GM19043 (cell line): Measurements from ENCODE around the gene NUDT8.
"Not testable (repeated sequence)": the region's sequence is repeated elsewhere in the genome, so short reads cannot be mapped to it uniquely, and the experiment has no call there.

Experiments used
- ATAC-seq: cut with Tn5 transposase; IDR thresholded peaks from one replicate; pipeline ENCODE4 v1.9.1; 2021; ENCODE audit warnings: low read depth; ENCODE audit not compliant: unreplicated experiment

Gene NUDT8

DNA sequence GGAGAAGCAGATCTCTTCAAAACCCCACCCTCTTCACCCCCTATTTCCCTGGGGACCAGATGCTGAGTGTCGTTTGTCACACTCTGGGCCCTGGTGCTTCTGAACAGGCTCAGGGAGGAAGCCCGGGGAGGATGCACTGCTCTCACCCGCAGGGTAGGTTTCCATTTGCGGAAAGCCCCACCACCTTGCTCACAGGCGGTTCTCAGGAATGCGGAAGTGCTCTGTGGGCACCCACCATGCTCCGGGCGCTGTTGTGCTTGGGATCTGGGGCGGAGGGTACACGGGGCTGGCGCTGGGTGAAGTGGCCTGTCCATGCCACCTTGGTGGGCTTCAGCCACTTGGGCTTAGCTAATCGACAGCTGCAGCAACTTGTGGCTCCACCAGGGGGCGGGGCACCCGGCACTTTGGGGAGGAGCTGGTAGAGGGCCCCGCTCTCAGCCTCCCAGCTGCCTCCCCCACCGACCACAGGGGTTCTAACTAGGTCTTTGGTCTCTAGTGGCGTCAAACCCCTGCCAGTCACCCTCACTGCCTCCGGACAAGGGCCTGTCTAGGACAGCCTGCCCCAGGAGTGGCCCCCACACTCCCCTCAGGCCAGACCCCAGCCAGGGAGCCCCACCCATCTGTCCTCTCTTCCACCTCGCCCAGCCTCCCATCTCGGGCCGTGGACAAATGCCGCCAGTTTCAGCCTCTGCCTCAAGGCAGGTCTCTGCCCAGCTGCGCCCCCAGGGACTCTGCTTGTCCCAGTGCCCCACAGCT is 15.6 kb downstream of the NUDT8 start:
- peak; percentile 85 for ATAC-seq

DNA sequence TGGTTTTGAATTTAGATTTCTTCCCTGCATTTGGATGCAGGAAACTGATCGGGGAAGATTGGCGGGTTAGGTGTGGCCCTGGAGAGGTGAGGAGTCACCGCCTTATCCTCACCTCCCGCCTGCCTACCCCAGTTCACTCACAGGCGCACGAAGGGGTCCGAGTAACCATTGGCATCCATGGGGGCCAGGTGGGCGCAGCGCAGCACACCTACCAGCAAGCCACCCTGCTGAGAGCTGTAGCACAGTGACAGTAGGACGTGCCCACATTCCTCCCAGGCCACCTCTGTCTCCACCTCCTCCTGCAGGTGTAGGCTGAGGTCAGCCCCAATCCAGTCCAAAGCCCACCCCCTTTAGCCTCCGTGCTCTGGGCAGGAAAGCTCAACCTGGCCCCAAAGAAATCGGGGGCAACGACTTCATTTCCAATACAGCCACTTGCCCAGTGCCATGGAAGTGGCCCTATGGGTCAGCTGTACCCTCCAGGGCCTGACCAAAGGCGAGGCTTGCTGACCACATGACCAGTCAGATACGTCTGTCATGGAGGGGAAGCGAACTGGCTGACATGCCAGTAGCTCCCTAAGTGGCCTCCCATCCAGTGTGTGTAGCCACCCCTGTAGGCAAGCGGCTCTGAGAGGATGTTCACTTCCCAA is 16.3 kb downstream of the NUDT8 start:
- no peak for ATAC-seq

DNA sequence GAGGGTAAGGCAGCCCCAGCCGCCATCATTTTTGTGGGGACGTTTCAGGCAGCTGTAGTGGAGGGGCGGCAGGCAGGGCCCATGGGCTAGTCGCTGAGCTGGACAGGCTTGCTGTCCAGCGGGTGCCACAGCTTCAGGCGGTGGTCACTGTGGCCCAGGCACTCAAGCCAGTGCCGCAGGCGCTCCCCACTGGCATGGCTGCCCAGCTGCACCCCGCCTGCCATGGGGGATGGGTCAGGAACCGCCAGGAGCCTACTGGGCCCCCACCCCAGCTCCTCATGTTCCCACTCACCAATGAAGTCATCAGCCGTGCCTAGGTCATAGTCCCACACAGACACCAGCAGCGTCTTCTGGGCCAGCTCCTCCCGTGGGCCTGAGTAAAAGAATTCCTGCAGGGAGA is 17.0 kb downstream of the NUDT8 start:
- no peak for ATAC-seq

DNA sequence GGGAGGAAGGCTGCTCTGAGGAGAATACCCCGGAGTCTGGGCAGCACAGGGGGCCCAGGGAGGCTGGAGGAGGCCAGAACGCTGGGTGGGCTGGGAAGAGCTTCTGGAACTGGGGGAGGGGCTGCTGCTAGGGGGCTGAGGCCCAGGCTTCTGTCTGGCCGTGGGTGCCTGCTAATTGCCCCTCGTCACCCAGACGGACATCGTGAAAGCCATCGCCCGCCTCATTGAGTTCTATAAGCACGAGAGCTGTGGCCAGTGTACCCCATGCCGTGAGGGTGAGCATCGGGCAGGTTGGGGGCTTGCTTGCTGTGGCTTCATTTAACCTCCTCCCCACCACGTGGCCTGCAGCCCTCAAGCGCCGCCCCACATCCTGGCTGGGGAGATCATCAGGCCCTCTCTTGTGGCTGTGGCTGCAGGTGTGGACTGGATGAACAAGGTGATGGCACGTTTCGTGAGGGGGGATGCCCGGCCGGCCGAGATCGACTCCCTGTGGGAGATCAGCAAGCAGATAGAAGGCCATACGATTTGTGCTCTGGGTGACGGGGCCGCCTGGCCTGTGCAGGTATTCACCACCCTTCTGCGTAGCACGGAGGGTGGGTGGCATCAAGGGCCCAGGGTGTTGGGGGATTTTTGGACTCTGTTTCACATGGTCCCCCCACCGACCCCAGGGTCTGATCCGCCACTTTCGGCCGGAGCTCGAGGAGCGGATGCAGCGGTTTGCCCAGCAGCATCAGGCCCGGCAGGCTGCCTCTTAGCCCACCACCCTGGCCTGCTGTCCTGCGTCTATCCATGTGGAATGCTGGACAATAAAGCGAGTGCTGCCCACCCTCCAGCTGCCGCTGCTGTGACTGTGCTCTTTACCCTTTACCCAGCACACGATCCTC is 17.8 kb downstream of the NUDT8 start:
- ATAC-seq = no peak

DNA sequence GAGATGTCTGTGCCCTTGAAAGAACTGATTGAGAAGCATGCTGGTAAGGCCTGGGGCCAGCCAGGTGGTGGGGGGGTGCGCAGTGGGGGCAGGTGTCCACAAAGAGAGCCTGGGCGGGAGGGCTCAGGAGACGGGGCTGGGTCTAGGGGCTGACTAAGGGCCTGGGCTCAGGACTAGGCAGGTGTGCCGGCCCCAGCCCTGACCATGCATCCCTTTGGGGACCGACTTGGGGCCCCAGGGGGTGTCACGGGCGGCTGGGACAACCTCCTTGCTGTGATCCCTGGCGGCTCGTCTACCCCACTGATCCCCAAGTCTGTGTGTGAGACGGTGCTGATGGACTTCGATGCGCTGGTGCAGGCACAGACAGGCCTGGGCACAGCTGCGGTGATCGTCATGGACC is 18.6 kb downstream of the NUDT8 start:
- no peak for ATAC-seq

DNA sequence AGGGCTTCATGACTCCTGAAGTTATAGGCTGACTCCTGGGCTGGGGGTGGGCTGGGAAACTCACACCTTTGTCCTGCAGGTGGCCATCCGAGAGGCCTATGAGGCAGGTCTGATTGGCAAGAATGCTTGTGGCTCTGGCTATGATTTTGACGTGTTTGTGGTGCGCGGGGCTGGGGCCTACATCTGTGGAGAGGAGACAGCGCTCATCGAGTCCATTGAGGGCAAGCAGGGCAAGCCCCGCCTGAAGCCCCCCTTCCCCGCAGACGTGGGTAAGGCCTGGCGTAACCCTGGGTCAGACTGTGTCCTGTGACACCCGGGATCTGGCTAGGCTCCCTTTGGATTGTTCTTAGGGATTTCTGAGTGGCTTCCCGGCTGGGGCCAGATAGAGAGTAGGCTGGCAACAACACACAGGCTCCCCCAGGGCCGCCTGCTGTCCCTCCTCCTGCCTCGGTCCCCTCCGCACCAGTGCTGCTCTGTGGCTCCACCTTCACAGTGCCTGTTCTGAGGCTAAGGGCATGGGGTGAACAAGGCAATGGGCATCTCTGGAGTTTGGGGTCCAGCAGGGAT is 19.4 kb downstream of the NUDT8 start:
- ATAC-seq = no peak

DNA sequence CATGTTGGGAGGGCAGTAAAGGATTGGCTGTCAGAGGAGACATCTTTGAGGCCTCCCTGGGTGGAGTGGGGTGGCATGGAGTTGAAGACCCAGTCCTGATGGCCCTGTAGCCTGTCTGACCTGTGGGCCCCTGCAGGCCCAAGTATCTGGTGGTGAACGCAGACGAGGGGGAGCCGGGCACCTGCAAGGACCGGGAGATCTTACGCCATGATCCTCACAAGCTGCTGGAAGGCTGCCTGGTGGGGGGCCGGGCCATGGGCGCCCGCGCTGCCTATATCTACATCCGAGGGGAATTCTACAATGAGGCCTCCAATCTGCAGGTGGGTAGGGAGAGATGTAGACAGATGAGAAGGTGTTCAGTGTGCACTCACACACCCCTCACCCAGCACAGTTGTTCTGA is 20.4 kb downstream of the NUDT8 start:
- ATAC-seq = no peak

DNA sequence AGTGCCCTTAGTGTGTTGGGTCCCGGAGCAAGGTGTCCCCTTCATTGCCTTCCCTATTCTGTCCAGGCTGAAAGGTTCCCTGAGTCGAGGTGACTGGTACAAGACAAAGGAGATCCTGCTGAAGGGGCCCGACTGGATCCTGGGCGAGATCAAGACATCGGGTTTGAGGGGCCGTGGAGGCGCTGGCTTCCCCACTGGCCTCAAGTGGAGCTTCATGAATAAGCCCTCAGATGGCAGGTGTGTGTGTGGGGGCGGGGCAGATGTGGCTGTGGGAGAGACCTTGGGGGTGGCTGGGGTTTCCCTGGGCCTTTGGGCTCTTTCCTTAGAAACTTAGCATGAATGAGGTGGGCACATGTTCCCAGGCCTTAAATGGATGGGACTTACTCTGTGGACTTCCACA is 21.3 kb downstream of the NUDT8 start:
- ATAC-seq = no peak

DNA sequence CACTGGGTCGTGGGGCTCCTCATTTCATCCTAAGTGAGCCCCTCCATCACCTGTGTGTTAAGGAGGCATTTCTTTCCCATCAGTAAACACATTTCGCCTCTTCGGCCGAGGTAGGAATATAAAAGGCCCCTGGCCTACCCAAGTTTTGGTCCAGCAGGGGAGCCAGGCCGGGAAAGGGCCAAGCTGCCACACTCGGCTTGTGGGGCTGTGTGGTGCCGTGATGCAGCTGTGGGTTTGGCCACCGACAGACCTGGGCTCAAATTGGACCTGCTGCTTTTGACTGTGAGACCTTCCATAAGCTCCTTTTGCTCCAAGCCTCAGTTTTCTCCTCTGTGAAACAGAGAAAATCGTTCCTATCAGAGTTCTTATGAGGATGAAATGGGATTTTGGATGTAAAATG is 22.2 kb downstream of the NUDT8 start:
- no peak for ATAC-seq

DNA sequence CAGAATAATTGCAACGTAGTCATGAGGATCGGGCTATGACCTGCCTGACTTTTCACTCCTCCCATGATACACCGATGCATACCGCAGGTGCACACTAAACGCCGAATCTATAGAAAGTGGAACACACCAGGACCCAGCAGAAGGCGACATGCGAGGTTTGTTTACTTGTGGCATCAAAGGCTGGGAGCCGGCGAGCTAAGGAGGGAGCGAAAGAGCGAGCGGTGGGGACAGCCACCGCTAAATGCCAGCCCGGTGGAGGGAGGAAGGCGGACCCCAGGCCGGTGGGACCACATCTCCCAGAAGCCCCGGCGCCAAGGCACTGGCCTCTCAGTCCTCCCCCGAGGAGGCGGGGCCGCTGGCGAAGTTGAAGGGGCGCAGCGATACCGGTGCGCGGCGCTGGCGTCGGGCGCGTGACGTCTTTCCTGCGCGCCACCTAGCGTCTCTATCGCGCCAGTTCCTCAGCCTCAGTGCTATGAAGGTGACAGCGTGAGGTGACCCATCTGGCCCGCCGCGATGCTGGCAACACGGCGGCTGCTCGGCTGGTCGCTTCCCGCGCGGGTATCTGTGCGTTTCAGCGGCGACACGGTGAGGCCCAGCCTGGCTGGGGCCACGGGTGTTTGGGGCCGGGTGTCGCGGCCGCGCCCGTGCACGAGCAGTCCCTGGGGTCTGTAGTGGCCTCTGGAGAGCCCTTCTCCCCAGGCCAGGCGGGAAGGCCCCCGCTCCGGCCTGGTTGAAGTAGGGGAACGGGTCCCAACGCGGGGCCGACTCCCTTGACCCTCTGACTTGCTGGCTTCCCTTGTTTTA is 23.0 kb downstream of the NUDT8 start, which contains the start of gene NDUFV1:
Gene NDUFV1, plus strand, starts transcription at position 445 of the 804 bp plus-strand sequence. Its CDS starts 69 bp downstream, at position 514.
- peak; percentile 96 for ATAC-seq

DNA sequence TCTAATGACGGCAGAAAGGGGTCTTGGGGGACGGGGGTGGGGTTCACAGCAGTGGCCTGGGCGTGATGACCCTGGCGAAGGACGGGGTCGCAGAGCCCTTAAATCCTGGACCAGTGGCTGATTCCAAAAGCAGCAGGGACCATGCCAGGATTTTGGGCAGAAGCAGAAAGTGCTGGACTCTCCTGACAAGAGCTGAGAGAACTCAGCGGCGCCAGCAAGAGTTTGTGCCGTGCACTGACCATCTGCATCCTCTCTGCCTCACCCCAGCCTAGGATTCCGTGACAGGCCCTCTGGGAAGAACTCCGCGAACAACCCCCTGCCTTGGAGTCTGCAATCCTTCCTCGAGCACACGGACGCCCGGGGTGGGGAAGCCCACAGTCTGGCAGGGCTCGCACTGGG is 23.6 kb downstream of the NUDT8 start:
- no peak for ATAC-seq

DNA sequence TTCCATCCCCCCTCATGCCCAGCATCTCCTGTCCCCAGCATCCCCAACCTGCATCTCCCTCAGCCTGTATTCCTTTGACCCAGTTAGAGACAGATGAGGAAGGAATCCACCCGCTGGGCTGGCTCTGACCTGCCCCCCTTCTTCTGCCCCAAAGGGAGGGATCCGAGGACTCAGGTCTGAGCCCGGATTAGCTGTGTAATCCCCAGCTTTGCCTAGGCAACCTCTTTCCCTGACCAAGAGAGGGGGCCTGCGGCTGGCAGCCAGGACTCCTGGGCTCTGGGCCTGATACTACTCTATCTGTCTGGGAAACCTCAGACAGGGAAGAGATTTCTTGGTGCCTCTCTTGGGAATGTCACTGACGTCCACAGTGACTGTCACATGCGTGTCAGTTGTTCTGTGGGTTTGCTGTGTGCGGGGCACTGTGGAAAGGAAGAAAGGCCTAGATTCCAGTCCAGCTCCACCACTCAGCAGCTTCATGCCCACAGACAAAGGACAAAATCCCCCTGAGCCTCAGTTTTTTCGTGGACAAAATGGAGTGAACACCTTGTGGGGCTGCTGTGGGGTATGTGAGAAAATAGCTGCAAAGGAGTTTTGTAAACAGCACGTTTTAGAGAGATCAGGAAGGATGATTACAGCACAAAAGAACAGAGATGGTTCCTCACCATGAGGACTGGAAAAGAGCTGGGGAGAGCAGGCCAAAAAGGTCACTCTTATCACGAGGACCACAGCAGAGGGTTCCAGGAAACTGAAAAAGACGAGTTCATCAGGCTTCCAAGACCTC is 24.3 kb downstream of the NUDT8 start:
- no peak for ATAC-seq

DNA sequence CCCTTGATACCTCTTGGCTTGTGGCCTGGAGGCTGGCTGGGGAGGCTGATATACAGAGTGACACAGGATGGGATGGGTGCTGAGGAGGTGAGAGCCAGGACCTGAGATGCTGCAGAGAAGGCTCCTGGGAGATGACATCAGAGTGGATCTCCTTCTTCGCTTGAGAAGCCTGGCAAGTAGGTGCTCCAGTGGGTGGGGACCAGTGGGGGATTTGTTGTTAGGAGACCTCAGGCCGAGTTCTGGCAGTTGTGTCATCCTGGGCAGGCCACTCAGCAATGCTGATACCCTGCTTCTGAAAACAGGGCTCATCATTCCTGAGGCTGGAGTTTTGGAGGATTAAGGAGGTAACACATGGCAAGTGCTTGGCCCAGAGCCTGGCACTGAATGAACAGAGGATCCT is 24.9 kb downstream of the NUDT8 start:
- no peak for ATAC-seq

DNA sequence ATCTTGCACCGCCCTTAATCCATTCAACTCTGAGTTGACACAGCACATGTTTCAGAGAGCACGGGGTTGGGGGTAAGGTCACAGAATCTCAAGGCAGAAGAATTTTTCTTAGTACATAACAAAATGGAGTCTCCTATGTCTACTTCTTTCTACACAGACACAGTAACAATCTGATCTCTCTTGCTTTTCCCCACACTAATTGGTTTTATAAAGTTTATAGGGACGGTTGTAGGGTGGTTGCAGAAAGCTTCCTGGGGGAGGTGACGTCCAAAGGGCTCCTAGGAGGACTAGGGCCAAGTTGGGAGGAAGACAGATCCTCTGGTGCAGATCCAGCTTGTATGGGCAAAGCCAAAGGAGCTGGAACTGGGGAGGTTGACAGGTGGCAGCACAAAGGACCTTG is 25.6 kb downstream of the NUDT8 start:
- ATAC-seq = not testable (repeated sequence)

DNA sequence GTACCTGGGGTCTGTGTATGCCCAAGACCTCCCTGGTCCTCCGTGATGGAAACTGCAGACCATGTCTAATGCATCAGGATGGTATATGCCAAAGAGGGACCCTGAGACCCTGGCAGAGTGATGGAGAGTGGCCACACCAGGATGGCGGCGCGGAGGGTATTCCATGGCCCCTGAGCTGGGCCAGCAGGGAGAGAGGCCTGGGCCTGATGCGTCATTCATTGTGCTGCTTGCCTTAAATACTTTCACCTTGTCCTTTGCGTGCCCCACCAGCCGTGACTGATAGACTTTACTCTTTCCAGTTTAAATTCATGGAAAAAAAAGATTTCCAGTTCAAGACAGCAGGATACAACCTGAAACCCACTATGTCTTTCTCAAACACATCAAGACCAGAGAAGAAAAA is 28.6 kb downstream of the NUDT8 start:
- ATAC-seq = no peak

DNA sequence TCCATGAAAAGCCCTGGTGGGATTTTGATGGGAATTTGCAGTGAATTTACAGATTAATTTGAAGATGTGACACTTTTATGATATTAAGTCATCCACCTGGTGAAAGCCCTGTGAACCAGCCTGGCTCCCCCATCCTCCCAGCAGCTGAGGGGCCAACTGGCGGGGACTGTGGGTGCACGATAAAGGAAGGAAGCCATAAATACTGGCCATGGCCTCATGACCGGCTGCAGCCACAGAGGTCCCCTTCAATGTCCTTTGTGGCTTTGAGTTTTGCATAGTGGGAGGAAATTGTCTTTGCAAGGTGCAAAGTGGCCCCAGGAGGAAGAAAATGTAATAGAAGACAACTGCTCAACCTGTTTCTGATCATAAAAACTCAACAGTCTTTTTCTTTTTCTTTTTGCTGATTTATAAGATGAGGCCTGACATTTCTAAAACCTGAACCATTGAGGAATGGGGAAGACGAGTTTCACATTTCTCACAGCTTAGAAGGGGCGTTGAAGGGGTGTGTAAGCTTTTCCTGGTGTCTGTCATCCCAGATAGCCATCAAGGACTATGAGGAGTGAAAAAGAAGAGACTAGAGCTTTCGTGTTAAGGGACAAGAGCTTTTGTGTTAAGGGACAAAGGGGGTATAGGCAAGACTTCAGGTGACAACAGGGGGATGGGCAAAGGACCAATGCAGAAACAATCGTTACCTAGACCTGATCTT is 29.3 kb downstream of the NUDT8 start:
- peak; percentile 66 for ATAC-seq

DNA sequence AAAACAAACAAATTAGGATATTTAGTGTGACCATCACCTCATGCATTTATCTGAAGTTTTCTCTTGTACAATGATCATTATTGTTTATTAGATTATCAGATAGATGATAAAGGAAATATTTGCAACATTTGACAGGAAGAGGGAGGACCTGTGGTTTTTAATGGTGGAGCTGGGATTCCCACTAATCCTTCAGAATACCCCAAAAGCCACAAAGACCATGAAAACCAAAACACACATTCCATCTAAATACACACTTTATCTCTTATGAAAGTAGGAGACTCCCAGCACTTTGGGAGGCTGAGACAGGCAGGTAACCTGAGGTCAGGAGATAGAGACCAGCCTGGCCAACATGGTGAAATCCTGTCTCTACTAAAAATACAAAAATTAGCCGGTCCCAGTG is 30.6 kb downstream of the NUDT8 start:
- no peak for ATAC-seq

DNA sequence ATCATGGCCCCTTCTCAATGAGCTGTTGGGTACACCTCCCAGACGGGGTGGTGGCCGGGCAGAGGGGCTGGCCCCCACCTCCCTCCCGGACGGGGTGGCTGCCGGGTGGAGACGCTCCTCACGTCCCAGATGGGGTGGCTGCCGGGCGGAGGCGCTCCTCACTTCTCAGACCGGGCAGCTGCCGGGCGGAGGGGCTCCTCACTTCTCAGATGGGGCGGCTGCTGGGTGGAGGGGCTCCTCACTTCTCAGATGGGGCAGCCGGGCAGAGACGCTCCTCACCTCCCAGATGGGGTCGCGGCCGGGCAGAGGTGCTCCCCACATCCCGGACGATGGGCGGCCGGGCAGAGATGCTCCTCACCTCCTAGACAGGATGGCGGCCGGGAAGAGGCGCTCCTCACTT is 31.8 kb downstream of the NUDT8 start:
- ATAC-seq = not testable (repeated sequence)

DNA sequence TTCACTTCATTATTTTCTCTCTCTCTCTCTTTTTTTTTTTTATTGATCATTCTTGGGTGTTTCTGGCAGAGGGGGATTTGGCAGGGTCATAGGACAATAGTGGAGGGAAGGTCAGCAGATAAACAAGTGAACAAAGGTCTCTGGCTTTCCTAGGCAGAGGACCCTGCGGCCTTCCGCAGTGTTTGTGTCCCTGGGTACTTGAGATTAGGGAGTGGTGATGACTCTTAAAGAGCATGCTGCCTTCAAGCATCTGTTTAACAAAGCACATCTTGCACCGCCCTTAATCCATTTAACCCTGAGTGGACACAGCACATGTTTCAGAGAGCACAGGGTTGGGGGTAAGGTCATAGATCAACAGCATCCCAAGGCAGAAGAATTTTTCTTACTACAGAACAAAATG is 32.3 kb downstream of the NUDT8 start:
- ATAC-seq = not testable (repeated sequence)
